Tibial nerve (tissue), 3 donors: ENCODE results near the gene GRHPR.

Experiments
- CTCF ChIP-seq, 5 experiments: fragments of 200-600 bp in 3 of 5; fragments of 450-650 bp in 2 of 5; sonication (generic) in 3 of 5; IDR thresholded peaks; one replicate each; pipeline ENCODE4 v1.5.1; 2016 to 2019; ENCODE audit warnings: antibody characterized with exemption in 5 of 5, mild to moderate bottlenecking in 3 of 5, moderate library complexity in 2 of 5
- POLR2A ChIP-seq, 2 donors: fragments of 450-650 bp; IDR thresholded peaks; one replicate each; pipeline ENCODE4 v1.6.1; 2017; ENCODE audit warnings: antibody characterized with exemption in 2 of 2, mild to moderate bottlenecking in 2 of 2, moderate library complexity in 2 of 2

GRCh38 chr9:37430841-37431597 lies 8.5 kb downstream of the GRHPR start:
- TF ChIP-seq CTCF (IDR thresholded peaks at IDR 0.05) (peak in 3 of 5 experiments; percentile 17 to 42 (median 29)), POLR2A (IDR thresholded peaks at IDR 0.05) (no peak)
